HuH-7.5 (cell line): ENCODE data around the gene DCP2.

Experiments used
- DNase-seq: peaks from one replicate; pipeline ENCODE4 v3.0.0; 2011; ENCODE audit warnings: low spot score

DCP2 gene

DNA sequence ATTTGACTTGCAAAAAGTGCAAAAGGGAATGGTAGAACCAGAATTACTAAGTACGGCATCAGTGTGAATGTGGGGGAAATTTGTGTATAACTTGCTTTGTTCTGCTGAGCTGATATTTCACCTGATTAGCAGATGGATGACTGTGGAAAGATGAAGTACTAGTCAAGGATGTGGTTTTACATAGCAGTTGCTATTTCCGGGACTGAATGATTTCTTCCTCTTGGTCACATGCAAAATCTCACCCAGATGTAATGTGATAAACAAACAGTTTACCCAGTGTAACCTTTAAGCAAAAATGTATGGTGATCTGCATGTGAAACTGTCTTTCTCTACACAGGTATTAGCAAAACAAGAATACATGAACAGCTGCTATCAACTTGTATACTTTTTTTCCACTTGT, 46.1 kb downstream of the DCP2 start:
- DNase-seq, result no peak

- no peak for DNase-seq
Measured at GRCh38 chr5:113024076-113024697, 47.6 kb downstream of the DCP2 start.

GRCh38 chr5:113025596-113025995, 49.0 kb downstream of the DCP2 start:
- DNase-seq, result no peak

DNA sequence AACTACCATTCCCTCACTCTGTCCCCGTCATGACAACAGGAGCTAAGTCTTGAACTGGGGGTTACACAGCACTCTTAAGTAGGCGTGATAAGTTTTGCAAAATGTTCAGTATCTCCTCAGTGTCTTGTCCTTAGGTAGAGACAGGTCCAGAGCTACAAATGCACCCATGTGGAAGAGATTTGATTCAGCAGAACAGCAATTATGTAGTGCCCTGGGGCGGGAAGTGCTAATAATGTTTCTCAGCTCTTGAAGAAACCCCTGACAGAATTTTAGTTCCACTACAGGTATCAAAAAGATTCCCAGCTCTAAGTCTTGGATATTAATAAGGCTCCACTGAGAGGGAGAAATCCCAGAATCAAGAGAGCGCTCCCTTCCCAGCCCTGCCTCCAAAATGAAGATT, 49.6 kb downstream of the DCP2 start:
- no peak for DNase-seq

GRCh38 chr5:113027015-113027414, 50.4 kb downstream of the DCP2 start:
- no peak for DNase-seq

GRCh38 chr5:113027431-113027830, 50.8 kb downstream of the DCP2 start:
- DNase-seq, result no peak

- DNase-seq, result no peak
Measured at GRCh38 chr5:113029614-113030013, 53.0 kb downstream of the DCP2 start.

- no peak for DNase-seq
Measured at GRCh38 chr5:113031104-113031503, 54.5 kb downstream of the DCP2 start.

- no peak for DNase-seq
Measured at GRCh38 chr5:113031557-113031956, 55.0 kb downstream of the DCP2 start.

DNA sequence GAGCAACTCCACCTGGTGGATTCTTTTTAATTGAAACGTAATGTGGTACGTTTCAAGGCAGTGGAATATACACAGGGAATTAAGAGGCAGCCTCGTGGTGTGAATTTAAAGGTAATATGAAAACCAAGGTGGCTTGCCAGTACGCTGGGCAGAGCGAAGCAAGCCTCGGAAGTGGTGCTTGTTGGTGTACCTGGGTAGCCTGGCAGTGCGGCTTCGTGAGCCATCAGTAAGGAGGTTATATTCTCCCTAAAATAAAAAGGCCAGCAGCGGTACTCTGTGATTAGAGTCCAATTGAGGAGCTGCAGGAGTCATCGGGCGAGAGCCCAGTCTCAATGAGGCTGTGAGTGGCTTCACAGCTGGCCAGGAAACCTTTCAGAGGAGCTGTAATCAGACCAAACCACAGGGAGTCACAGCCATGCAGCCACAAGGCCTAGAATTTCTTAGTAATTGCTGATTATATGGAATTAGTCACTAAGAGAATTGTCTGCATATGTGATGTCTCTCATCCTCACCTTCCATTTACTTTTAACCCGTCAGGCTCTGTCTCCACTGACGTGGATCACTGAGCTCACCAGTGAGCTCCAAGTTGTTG, 57.7 kb downstream of the DCP2 start:
- DNase-seq, result no peak

- DNase-seq, result no peak
Measured at GRCh38 chr5:113035096-113035495, 58.5 kb downstream of the DCP2 start.

- DNase-seq, result no peak
Measured at GRCh38 chr5:113036321-113036720, 59.7 kb downstream of the DCP2 start.

GRCh38 chr5:113036826-113037225, 60.2 kb downstream of the DCP2 start:
- DNase-seq, result no peak

DNA sequence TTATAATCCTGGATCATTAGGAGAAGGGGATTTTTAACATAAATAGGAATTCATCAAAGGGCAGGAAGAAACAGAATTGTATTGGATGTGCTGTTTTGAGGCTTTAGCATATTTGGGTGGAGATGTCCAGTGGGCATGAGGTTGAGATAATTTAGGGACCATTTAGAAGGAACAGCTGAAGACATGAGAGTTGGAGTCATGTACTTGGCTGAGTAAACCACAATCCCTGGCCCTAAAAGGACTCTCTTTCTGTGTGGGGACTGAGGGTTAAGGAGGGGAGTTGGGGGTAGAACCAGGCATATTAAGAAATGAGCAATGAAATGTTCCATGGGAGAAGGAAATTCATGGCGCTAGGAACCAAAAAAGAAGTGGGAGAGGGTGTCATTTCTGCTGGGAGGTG, 61.5 kb downstream of the DCP2 start:
- DNase-seq, result no peak

- DNase-seq, result no peak
Measured at GRCh38 chr5:113038714-113039113, 62.1 kb downstream of the DCP2 start.

DNA sequence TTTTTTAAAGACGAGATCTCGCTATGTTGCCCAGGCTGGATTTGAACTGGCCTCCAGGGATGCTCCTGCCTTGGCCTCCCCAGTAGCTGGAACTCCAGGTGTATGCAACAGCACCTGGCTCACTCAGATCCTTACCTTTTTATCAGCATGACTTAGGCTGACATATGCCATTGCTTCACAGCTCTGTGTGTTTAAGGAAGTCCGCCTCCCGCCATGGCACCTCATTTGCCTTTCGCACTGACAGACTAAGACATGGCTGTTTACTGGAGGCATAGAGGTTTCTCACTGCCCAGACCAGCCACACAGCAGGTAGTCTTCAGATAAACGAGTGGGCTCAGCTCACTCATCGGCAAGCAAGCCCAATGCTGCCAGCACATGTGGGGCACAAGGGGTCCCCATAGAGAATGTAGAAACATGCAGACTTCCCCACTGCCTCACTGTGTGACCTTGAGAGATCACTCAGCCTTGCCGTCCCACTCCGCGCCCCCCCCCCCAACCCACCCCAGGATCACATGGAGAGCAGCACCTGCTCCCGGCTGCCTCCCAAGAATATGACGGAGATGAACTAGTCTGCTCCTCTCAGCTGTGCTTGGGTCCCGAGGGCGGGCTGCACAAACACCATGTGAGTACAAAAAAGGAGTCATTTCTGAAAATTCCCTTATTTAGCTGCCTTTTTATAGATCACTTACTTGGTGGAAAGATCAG, 62.8 kb downstream of the DCP2 start:
- DNase-seq, result no peak

DNA sequence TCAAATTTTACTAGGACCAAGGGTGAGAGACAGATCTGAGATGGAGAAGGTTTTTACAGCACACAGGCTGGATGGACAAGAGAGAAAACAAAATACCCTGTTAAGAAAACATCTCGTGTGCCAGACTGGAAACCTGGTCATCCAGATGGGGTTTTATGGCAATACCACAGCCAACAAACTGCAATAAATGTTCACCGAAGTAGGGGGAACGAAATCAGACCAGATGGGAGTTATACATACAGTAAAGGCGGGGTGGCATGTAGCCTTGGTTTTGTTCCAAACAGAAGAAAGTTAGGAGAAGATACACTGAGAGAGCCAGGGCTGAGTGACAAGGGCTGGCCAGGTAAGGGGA, 63.3 kb downstream of the DCP2 start:
- DNase-seq, result no peak

- DNase-seq, result no peak
Measured at GRCh38 chr5:113040672-113041260, 64.2 kb downstream of the DCP2 start.

- DNase-seq, result no peak
Measured at GRCh38 chr5:113042491-113043243, 66.1 kb downstream of the DCP2 start.

DNA sequence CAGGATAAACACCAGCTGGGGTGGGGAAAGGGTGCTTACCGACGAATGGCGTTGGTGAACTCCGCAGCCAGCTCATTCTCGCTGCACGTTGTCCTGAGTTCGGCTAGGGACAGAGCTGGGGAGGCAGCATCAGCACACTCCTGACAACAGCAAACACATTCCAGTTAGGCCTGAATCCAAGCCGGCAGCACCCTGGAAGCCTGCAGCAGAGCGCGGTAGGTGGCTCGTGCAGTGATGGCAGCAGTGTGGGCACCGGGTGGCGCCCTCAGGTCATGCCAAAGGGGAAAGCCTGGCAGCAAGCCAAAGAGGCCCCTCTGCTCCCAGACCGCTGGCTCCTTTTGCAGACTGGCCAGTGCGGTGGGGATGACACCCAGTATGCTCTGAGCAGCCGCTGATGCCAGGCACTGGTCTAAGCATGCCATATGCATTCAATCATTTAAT, 66.9 kb downstream of the DCP2 start:
- DNase-seq, result no peak

- no peak for DNase-seq
Measured at GRCh38 chr5:113044776-113045465, 68.3 kb downstream of the DCP2 start.

DNA sequence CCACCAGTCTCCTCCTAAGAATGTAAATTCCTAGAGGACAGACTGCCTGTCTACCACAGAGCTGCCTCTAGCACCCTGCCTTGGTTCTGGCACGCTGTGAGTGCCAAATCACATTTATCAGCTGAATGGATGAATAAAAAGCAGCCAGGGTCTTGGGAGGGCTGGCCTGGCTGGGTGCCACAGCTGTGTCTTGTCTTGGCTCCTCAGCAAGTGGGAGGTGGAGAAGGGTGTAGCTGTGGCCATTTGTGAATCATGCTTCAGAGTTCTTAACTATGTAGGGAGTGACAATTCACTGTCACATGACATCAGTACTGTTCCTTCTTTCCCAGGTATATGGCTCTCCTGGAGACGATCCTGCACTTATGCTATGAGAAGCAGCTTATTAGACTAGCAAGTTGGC, 70.6 kb downstream of the DCP2 start:
- DNase-seq, result no peak
